ENCODE data around the gene MOCOS.

DNA sequence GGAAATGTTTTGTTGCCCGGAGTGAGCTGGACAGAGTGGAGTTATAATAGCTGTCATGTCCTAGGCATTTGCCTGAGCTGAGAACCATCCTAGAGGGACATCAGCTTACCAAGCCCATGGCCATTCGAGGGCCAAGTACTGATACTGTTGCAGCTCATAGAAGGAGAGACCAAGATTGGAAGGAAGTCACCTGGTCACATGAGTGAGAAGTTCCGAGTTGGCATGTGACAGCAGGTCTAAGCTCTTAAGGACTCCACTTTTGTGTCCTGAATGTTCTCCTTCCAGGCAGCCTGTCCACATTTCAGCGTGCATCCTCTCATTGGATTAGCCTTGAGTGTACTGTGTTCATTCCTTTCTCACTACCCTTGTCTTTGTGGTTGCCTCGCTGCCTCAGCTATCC, 114.6 kb downstream of the MOCOS start:
- TF ChIP-seq, protein P1, sequence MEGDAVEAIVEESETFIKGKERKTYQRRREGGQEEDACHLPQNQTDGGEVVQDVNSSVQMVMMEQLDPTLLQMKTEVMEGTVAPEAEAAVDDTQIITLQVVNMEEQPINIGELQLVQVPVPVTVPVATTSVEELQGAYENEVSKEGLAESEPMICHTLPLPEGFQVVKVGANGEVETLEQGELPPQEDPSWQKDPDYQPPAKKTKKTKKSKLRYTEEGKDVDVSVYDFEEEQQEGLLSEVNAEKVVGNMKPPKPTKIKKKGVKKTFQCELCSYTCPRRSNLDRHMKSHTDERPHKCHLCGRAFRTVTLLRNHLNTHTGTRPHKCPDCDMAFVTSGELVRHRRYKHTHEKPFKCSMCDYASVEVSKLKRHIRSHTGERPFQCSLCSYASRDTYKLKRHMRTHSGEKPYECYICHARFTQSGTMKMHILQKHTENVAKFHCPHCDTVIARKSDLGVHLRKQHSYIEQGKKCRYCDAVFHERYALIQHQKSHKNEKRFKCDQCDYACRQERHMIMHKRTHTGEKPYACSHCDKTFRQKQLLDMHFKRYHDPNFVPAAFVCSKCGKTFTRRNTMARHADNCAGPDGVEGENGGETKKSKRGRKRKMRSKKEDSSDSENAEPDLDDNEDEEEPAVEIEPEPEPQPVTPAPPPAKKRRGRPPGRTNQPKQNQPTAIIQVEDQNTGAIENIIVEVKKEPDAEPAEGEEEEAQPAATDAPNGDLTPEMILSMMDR (IDR thresholded peaks at IDR 0.05; ENCODE audit: low read depth, low read length, poor library complexity, severe bottlenecking): no peak
- no peak for TF ChIP-seq EZH2phosphoT487 (IDR thresholded peaks at IDR 0.05; ENCODE audit: borderline replicate concordance, low read length)
